Omental fat pad (tissue), 4 donors: ENCODE measurements around the gene FECH. TPM values are rescaled to one million over a fixed set of nuclear protein-coding genes. Genes with fewer than 3 reads are reported as not detected.

Source experiments
- ATAC-seq: fragments of 150-250 bp; one replicate; pipeline ENCODE4 v1.9.1; 2016; ENCODE audit warnings: mild to moderate bottlenecking, moderate library complexity; ENCODE audit not compliant: low FRiP score
- DNase-seq: peaks from one replicate; pipeline ENCODE4 v3.0.0-alpha.2; 2019; ENCODE audit warnings: low spot score
- total RNA-seq, 4 donors: library from RNA; depleted of rRNA; stranded (reverse); fragments of >200 nt; gene quantifications; one replicate each; pipeline ENCODE4 v1.1.0, GENCODE V29; 2016
- TF ChIP-seq, protein P1 (sequence below), 3 donors: fragments of 450-650 bp; IDR thresholded peaks; one replicate each; pipeline ENCODE4 v1.5.1; 2016 to 2017; ENCODE audit warnings: antibody characterized with exemption in 3 of 3, mild to moderate bottlenecking in 3 of 3, moderate library complexity in 2 of 3

FECH gene, protein sequence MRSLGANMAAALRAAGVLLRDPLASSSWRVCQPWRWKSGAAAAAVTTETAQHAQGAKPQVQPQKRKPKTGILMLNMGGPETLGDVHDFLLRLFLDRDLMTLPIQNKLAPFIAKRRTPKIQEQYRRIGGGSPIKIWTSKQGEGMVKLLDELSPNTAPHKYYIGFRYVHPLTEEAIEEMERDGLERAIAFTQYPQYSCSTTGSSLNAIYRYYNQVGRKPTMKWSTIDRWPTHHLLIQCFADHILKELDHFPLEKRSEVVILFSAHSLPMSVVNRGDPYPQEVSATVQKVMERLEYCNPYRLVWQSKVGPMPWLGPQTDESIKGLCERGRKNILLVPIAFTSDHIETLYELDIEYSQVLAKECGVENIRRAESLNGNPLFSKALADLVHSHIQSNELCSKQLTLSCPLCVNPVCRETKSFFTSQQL
- total RNA-seq: 10 to 100 TPM; 22.3 to 53.0 (median 31.7) TPM

DNA sequence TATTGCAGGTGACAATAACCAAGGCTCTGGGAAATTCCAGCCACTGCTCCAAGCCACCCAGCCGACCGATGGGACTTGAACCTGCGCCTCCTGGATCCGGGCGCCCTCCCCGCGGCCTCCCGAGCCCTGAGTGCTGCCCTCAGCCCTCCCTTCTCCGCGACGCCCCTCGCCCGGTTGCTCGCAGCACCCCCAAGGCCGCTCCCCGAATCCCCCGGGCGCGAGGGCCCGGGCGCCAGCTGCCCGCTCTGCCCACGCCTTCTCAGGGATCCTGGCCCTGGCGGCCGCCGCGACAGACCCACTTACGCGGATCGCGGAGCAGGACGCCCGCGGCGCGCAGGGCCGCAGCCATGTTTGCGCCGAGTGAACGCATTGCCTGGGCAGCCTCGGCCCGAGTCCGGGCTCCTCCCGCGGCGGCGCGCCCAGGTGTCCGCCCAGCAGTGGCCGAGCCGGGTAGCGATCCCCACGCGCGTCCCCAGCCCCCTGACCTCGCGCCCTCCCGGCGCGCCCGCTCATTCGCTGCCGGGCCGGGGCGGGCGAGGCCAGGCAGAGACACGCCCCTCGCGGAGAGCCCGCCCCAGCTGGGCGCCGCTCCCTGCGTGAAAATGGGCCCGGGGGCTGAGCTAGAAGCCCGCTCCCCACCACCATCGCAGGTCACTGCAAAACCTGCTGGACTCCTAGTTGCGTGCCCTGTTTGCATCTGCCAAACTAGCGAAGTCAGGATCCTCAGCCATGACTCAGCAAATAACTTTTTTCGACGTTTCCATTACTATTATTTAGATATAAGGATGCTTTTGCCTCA, at the start of gene FECH:
Gene FECH (minus strand): TSS at position 452 of the 799 bp plus-strand sequence. CDS start 82 bp downstream, at position 370.
- ATAC-seq: peak; percentile 90
- peak; percentile 39 for DNase-seq
- TF ChIP-seq, protein P1, sequence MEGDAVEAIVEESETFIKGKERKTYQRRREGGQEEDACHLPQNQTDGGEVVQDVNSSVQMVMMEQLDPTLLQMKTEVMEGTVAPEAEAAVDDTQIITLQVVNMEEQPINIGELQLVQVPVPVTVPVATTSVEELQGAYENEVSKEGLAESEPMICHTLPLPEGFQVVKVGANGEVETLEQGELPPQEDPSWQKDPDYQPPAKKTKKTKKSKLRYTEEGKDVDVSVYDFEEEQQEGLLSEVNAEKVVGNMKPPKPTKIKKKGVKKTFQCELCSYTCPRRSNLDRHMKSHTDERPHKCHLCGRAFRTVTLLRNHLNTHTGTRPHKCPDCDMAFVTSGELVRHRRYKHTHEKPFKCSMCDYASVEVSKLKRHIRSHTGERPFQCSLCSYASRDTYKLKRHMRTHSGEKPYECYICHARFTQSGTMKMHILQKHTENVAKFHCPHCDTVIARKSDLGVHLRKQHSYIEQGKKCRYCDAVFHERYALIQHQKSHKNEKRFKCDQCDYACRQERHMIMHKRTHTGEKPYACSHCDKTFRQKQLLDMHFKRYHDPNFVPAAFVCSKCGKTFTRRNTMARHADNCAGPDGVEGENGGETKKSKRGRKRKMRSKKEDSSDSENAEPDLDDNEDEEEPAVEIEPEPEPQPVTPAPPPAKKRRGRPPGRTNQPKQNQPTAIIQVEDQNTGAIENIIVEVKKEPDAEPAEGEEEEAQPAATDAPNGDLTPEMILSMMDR (IDR thresholded peaks at IDR 0.05): no peak

DNA sequence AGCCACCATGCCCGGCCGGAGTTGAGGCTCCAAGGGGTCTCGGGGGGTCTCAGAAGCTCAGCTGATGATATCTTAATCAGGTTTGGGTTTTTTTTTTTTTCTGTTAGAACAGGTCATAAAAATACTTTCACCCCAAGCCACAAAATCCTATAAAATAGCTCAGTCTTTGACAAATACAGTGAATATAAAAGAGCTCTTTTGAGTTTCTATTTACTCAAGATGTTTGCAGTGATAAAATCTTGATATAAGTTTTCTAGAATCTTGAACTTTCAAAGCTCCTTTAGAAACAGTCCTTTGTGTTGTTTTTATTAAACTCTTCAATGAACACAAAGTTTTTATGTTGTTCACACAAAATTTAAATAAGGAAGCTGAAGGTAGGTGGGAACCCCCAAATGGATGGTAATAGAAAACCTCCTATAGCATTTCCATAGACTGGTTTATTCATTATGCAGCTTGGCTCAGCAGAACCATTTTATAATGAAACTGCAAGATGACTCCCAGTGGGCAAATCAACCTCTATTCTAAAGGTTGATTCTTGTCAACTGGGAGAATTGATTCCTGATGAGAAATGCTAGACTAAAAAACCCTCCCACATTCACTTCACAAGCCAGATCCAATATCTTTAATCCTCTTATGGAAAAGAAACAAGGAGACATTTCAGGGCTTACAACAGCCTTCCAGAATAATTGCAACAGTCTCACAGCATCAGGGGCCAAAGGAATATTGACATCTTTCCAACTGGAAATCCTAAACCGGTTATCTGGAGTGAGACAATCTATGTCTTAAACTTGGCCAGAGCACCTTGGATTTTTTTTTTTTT, 48.7 kb upstream of the FECH start:
- ATAC-seq: no peak
- TF ChIP-seq, protein P1 (IDR thresholded peaks at IDR 0.05): no peak

DNA sequence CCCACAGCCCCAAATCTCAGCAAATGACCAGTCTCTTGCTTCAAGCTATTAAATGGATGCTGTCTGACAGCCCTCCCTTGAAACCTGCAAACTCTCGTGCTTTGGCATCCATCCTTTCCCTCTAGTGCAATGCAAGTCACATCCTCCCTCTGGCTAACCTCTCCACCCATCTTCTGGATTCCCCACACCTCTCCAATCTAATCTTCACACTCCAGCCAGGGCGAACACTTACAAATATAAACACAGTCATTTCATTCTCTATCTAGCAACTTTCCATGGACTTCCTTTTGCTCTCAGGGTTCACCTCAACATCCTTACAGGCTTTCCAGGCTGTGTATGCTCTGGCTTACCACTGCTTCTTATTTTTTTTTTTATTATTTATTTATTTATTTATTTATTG, 45.2 kb upstream of the FECH start:
- DNase-seq (no peak), ATAC-seq (no peak)
- TF ChIP-seq, protein P1 (IDR thresholded peaks at IDR 0.05): no peak

More for the DNA sequence above, 48.7 kb upstream of the FECH start:
- DNase-seq: no peak

DNA sequence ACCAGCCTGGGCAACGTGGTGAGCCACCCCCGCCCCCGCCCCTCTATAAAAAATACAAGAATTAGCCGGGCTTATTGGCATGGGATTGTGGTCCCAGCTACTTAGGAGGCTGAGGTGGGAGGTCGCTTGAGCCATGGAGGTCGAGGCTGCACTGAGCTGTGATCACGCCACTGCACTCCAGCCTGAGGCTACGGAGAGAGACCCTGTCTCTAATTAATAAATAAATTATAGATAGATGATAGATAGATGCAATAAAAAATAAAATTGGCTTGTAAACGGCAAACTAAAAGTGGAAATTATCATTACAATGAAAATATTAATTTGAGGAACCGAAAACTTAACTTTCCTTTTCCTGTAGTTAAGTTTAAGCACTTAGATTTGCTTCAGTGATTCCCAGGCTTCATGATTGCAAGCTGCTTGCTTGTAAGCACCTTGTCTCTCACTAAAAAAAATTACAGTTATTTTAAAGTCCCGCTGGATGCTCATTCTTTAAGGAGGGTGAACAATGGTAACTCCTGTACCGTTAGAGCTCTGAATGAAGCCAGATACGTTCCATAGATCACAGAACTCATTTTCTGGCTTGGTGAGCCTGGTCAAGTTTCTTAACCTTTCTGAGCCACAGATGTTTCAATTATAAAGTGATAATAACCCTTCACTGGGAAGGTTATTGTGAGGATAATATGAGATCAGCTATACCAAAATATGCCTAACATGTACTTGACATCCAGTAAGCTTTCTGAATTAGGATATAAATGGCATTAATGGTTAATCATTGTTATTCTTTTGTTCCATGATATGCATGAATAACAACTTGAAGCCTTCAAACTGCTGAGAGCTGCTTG, 44.5 kb upstream of the FECH start:
- TF ChIP-seq, protein P1 (IDR thresholded peaks at IDR 0.05): no peak
- ATAC-seq: no peak
- DNase-seq: no peak

DNA sequence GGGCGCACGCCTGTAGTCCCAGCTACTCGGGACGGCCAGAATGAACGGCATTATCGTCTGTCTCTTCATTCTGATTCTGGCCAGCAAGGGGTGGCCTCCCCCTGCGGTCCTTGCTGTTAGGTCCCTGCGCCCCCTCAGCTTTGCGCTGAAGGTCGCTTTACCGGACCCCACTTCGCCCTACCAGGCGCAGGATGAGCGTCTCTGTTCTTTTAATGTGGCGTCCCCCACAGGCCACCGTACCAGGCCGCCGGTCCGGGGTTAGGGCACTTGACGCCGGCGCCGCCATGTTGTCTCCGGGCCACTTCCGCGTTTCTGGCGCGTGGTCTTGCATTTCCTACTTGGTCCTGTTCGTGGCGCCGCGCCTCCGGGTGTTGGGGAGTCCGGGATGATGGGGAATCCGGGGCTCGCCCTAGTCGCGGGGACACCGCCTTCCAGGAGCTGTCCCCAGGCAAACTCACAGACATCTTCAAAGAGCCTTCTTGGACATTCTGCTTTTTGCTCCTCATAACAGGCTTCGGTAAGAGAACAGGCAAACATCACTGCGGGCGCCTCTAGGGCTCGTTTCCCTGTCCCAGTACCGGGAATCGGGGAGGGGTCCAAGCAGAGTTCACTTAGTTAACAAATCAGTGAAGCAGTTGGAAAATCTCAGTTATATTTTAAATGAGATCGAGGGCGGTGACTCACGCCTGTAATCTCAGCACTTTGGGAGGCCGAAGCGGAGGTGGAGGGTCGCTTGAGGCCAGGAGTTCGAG, 43.7 kb upstream of the FECH start:
- peak; percentile 99 for ATAC-seq

More for the DNA sequence above, 43.7 kb upstream of the FECH start:
- TF ChIP-seq, protein P1 (IDR thresholded peaks at IDR 0.05): no peak
- peak; percentile 91 for DNase-seq
